Measurements from ENCODE around the gene SLC22A4.

The SLC22A4 gene

DNA sequence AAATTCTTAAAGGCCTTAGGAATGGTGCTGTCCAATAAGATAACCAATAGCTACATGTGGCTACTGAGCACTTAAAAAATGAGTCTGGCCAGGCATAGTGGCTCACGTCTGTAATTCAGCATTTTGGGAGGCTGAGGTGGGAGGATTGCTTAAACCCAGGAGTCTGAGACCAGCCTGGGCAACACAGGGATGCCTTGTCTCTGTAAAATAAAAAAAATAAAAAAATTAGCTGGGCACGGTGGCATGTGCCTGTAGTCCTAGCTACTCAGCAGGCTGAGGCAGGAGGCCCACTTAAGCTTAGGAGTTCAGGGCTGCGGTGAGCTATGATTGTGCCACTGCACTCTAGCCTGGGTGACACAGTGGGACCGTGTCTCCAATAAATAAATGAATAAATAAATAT, 74.0 kb downstream of the SLC22A4 start:
- no peak for DNase-seq (ENCODE audit: low read depth)
- no peak for TF ChIP-seq CTCF (IDR thresholded peaks at IDR 0.05; ENCODE audit: control insufficient read depth, insufficient read depth, low read depth, low read length, missing control alignments)
- no peak overlapping the region for H3K4me3 ChIP-seq (ENCODE audit: control insufficient read depth, low read depth, low read length)

DNA sequence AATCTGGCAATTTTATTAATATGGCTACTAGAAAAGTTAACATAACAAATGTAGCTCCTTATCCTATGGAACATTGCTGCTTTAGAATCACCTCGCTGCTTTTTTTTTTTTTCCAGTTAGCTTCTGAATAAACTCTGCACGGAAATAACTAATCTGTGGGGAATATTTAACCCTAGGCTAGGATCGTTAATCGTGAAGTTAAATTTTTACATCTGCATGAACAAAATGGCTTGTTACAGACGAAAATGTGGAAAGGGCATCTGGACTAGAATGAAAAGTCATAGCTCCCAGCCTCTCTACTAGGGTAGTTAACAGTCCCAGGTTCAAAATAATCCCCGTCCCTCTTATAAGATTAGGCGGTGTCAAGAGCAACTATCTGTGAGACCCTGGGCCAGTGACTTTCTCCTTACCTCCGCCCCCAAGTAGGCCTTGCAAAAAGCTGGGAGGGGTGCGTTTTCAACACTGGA, 74.8 kb downstream of the SLC22A4 start:
- H3K4me3 ChIP-seq (ENCODE audit: control insufficient read depth, low read depth, low read length): peak overlapping the region; percentile 64
- no peak for TF ChIP-seq CTCF (IDR thresholded peaks at IDR 0.05; ENCODE audit: control insufficient read depth, insufficient read depth, low read depth, low read length, missing control alignments)
- no peak for DNase-seq (ENCODE audit: low read depth)

GRCh38 chr5:132369474-132370180, 75.4 kb downstream of the SLC22A4 start, which contains the start of gene SLC22A5:
Gene SLC22A5, plus strand, starts transcription at chr5:132369710. Its CDS starts 263 bp downstream, at chr5:132369973.
- no peak for DNase-seq (ENCODE audit: low read depth)

GRCh38 chr5:132370181-132370970, 76.2 kb downstream of the SLC22A4 start:
- DNase-seq (ENCODE audit: low read depth): no peak
- no peak for TF ChIP-seq CTCF (IDR thresholded peaks at IDR 0.05; ENCODE audit: control insufficient read depth, insufficient read depth, low read depth, low read length, missing control alignments)
- peak overlapping the region; percentile 64 for H3K4me3 ChIP-seq (ENCODE audit: control insufficient read depth, low read depth, low read length)

More at GRCh38 chr5:132369474-132370180, 75.4 kb downstream of the SLC22A4 start, which contains the start of gene SLC22A5:
- TF ChIP-seq CTCF (IDR thresholded peaks at IDR 0.05; ENCODE audit: control insufficient read depth, insufficient read depth, low read depth, low read length, missing control alignments): no peak
- H3K4me3 ChIP-seq (ENCODE audit: control insufficient read depth, low read depth, low read length): peak within 1 kb of the TSS; percentile 64

DNA sequence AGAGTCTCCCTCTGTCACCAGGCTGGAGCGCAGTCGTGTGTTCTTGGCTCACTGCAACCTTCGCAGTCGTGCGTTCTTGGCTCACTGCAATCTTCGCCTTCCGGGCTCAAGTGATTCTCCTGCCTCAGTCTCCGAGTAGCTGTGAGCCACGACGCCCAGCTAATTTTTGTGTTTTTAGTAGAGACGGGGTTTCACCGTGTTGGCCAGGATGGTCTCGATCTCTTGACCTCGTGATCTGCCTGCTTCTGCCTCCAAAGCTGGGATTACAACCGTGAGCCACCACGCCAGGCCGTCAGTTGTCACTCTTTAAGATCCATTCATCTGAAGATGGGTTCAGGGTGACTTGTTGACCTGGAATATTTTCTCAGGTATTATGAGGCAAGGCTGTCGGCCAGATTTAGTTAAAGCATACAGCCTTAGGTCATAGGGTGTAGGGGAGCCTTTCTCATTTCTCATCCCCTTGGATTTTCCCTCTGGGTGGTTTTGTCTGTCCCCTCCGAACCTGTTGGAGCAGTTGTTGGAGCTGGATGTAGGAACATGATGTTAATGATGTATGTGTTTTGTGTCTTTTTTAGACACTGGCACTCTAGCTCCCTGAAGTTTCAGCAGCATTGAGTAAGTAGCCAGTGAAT, 76.9 kb downstream of the SLC22A4 start:
- no peak overlapping the region for H3K4me3 ChIP-seq (ENCODE audit: control insufficient read depth, low read depth, low read length)
- no peak for DNase-seq (ENCODE audit: low read depth)
- TF ChIP-seq CTCF (IDR thresholded peaks at IDR 0.05; ENCODE audit: control insufficient read depth, insufficient read depth, low read depth, low read length, missing control alignments): no peak

GRCh38 chr5:132371603-132371994, 77.4 kb downstream of the SLC22A4 start:
- TF ChIP-seq CTCF (IDR thresholded peaks at IDR 0.05; ENCODE audit: control insufficient read depth, insufficient read depth, low read depth, low read length, missing control alignments): no peak
- no peak for DNase-seq (ENCODE audit: low read depth)
- no peak overlapping the region for H3K4me3 ChIP-seq (ENCODE audit: control insufficient read depth, low read depth, low read length)
